ENCODE data around the gene PABPN1L.

PABPN1L gene

GRCh38 chr16:88870608-88871348 is 4.3 kb upstream of the PABPN1L start:
- no peak for DNase-seq (ENCODE audit: low read depth in 2 of 2)

DNA sequence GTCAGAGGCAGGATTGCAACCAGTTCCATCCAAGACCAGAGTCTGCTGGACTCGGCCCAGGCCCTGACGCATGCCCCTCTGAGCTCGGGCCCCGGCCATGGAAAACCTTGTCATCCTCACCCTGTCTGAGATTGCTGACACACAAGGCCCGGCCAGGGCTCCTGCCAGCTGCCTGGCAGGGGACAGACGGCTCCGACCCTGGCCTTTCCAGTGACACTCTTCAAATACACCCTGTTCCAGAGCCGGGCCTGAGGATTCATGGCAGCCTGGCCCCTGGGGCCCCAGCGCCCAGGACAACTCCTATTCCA is 3.2 kb upstream of the PABPN1L start:
- no peak for DNase-seq (ENCODE audit: low read depth in 2 of 2)

DNA sequence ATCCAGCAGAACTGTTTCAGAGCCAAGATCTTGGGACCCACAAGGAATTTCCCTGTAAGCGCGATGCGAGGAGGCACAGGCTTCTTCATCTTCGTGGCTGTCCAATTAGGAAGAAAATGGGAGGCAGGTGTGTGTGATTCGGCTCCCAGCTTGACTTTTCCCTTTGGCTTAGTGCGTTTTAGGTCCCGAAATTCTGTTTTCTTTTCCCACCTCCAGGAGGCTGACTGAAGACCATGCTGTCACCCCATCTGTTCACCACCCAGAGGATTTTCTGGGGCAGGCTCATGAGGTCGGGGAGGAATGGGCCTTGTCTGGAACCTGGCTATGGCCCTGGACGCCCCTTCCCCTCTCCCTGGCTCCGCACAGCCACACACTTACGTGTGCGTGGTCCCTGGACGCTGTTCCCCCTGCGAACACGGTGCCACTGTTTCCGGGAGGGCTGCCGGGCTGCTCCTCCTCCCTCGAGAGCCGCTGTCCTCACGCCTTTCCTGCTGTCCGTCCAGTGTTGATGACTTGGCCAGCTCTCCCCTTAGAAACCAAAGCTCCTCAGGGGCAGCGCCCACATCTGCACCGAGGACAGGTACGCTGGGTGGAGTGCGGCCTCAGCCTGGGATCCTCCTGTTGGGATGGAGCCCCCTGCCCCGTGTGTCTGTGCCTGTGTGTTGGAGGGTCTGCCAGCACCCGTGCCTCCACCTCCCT is 2.7 kb upstream of the PABPN1L start:
- DNase-seq (ENCODE audit: low read depth in 2 of 2): no peak

DNA sequence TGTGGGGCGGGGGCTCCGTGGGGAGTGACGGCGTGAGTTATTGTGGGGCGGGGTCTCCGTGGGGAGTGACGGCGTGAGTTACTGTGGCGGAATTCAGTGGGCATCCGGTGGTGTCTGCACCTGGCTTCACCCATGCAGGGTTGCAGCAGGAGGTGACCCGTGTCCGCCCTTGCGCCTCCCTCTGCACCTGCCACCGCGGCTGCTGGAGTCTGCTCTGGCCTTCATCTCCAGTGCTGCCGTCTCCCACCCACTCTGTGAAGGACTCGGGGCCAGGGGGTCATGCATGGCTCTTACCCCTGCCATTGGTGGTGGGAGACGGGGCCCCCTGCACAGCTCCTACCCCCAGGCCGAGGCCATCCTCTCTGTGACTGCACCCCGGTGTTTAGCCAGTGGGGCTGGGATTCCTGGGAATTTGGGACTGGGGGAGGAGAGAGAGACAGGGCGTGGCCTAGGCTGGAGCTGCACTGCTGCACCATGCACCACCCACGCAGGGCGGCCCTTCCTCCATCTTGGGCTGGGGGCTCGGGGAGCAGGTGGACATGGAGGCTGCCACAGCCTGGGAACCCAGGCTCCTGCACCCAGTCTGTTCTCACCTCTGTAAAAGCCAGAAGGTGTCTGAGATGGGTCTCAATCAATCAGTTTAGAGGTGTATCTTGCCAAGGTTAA is 1.3 kb upstream of the PABPN1L start:
- no peak for DNase-seq (ENCODE audit: low read depth in 2 of 2)

DNA sequence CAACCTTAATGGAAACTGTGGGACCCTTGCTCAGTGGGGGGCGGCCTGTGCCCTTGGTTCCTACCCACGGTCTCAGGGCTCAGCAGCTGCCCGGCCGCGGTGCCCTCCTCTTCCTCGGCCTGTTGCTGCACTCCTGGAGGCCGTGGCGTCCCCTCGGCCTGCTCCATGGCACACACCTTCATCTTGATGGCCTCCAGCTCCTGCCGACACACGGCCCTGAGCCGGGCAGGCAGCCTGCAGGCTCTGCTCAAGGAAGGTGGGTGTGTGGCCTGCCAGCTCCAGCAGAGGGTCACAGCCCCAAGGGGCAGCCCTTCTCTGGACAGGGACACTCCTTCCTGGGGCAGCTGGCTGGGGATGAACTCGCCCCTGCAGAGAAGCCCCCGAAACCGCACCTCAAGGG is 718 bp downstream of the PABPN1L start:
- DNase-seq (ENCODE audit: low read depth in 2 of 2): no peak

GRCh38 chr16:88865310-88865709 is 1.1 kb downstream of the PABPN1L start:
- DNase-seq (ENCODE audit: low read depth in 2 of 2): no peak

- no peak for DNase-seq (ENCODE audit: low read depth in 2 of 2)
Measured at GRCh38 chr16:88864521-88864920, 1.9 kb downstream of the PABPN1L start.

DNA sequence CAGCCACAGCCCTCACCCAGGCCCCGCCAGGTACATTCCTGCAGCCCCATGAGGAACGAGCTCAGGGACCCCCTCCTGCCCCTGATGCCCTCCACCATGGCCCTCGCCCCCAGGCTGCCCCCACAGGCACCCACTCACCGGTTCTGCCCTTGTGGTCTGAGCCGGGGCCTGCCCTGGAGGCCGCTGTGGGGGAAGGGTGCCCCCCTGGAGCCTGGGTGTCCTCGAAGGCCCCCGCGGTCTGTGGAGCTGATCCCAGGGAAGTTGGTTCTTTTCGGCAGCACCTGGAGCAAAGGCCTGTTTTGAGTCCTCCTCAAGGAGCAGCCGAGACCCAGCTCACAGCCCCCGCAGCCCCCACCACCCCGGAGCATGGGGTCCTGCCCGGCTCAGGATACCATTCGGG is 2.4 kb downstream of the PABPN1L start:
- no peak for DNase-seq (ENCODE audit: low read depth in 2 of 2)

DNA sequence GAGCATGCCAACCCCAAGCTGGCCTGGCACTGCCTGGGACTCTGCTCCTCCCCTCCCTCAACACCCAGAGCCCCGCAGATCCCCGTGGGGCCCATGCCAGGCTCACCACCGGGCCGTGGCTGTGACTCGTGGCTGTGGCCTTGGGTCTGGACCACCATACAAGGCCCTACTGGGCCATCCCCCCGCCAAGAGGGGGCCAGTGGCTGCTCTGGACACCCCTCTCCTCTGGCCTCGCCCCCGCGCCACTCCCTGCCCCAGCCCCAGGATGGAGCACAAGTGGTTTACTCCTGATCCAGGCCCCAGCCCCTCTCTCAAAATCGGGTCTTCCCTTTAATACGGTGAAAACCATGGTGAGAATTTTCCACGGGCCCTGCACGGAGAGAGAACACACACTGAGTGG is 3.0 kb downstream of the PABPN1L start:
- DNase-seq (ENCODE audit: low read depth in 2 of 2): no peak

- DNase-seq (ENCODE audit: low read depth in 2 of 2): no peak
Measured at GRCh38 chr16:88862968-88863367, 3.5 kb downstream of the PABPN1L start.

DNA sequence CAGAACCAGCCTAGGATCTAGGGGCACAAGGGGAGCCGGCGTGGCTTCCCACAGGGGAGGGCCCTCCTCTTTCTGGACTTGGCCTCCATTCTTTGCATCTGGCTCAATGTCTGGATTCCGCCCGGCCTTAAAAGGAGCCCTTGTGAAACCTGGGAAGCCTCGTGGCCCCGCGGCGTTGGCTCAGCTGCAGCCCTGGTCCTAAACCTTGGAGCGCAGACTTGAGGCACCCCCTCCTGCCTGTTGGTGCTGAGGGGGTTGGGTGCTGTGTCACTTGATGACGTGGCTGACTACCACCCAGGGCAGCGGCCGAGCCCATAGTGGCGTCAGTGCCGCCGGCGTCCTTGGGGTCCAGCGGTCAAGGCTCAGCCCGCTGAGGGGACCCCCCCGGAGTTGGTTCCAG is 5.1 kb downstream of the PABPN1L start:
- no peak for DNase-seq (ENCODE audit: low read depth in 2 of 2)

DNA sequence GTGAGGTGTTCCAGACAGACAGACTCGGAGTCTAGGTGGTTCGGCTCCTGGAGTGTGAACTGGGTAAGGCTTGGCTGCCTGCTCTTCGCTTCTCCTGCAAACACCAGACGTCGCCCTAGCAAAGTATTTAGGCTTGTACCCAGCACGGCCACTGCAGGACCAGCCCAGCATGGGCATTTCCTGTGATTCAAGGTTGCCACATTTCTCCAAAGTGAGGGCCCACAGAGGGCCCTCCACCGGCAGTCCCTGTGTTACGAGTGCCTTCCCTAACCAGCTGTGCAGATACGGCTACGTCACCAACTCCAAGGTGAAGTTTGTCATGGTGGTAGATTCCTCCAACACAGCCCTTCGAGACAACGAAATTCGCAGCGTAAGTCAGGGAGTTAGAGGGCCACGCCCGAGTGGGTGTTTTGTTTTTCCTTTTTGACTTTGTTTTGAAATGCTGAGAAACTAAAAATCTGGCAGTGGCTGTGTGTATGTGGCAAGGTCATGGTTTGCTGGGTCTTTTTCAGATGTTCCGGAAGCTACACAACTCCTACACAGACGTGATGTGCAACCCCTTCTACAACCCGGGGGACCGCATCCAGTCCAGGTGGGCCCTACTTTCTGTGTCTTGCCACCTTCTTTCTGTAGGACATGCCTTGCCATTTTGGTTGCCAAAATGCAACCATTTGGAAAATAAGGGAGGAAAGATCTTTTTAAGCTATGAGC is 6.9 kb downstream of the PABPN1L start:
- DNase-seq (ENCODE audit: low read depth in 2 of 2): no peak

DNA sequence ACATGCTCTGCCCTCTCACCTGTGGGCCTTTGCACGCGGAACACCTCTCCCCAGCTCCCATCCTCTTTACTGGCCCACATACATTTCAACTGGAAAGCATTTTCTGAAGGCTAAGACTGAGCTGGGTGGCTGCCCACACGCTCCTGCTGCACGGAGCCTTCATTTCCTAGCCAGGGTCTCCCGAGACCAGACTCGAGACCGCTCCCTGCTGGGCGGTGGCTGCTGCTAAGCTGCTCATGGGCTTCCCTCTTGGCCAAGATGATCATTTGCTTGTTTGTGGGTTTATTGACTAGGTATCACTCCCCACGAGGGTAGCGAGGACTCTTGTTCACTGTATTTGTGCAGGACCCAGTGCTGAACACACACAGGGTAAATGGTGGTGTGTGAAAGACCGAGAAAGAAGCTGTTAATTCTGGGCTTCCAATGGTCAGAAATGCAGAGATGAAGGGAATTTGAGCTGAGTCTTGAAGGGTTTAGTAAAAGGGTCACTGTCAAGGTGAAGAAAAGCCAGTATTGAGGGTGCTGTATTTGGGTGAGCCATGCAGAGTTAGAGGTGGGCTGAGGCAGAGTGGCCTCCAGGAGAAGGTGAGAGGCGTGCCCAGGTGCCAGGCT is 8.6 kb downstream of the PABPN1L start:
- DNase-seq (ENCODE audit: low read depth in 2 of 2): peak; percentile 57 to 61

GRCh38 chr16:88856828-88857727 is 9.4 kb downstream of the PABPN1L start, which contains the start of the genes GALNS and TRAPPC2L:
Gene GALNS (minus strand): TSS chr16:88856947. CDS start chr16:88856877, 70 bp downstream.
Gene TRAPPC2L (plus strand): TSS chr16:88857127. CDS start chr16:88857151, 24 bp downstream.
- peak; percentile 96 for DNase-seq (ENCODE audit: low read depth in 2 of 2)

- no peak for DNase-seq (ENCODE audit: low read depth in 2 of 2)
Measured at GRCh38 chr16:88856122-88856827, 10.2 kb downstream of the PABPN1L start.

- no peak for DNase-seq (ENCODE audit: low read depth in 2 of 2)
Measured at GRCh38 chr16:88855736-88856121, 10.7 kb downstream of the PABPN1L start.

- DNase-seq (ENCODE audit: low read depth in 2 of 2): no peak
Measured at GRCh38 chr16:88855176-88855575, 11.3 kb downstream of the PABPN1L start.

- no peak for DNase-seq (ENCODE audit: low read depth in 2 of 2)
Measured at GRCh38 chr16:88854306-88855111, 12.0 kb downstream of the PABPN1L start.

- DNase-seq (ENCODE audit: low read depth in 2 of 2): no peak
Measured at GRCh38 chr16:88853325-88853941, 13.0 kb downstream of the PABPN1L start.
